ENCODE data around the gene CDH4.

The CDH4 gene

DNA sequence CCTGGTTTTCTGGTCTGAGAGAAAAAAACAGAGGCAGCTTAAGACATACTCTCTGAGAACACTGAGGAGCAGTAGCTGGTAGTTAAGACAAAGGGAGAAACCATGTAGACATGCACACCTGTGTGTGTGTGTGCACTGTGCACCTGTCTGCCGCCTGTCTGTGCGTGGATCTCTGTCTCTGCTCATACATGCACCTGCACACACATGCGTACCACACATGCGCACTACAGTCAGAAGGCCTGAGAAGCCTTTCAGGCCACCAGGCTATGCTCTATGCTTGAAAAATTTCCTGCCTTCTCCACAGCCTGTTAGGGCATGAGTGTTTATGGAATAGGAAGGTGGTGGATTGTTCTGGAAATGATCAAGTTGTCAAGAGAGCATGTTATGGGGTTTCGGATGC, 103.5 kb downstream of the CDH4 start:
- TF ChIP-seq, protein P1, sequence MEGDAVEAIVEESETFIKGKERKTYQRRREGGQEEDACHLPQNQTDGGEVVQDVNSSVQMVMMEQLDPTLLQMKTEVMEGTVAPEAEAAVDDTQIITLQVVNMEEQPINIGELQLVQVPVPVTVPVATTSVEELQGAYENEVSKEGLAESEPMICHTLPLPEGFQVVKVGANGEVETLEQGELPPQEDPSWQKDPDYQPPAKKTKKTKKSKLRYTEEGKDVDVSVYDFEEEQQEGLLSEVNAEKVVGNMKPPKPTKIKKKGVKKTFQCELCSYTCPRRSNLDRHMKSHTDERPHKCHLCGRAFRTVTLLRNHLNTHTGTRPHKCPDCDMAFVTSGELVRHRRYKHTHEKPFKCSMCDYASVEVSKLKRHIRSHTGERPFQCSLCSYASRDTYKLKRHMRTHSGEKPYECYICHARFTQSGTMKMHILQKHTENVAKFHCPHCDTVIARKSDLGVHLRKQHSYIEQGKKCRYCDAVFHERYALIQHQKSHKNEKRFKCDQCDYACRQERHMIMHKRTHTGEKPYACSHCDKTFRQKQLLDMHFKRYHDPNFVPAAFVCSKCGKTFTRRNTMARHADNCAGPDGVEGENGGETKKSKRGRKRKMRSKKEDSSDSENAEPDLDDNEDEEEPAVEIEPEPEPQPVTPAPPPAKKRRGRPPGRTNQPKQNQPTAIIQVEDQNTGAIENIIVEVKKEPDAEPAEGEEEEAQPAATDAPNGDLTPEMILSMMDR (IDR thresholded peaks at IDR 0.05; ENCODE audit: control insufficient read depth, extremely low read depth, insufficient read depth) = no peak
- no peak overlapping the region for H3K4me3 ChIP-seq (ENCODE audit: low read depth, low read length)

DNA sequence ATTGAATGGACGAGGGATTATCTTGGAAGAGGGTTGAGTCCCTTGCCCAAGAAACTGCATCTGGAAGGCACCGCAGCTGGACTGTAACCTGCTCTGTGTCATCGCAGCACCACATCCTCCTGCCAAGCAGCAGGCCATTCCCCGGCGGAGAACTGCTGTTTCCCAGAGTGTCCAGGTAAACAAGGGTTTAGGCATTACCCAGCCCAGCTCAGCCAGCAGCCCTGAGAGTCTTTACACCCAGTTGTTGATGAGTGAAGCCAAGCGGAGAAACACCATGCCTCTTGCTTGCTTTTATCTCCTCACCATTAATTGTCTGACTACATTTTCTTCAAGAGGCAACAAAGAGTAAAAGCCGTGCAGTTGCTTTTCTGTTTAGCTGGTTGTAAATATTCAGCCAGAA, 104.1 kb downstream of the CDH4 start:
- DNase-seq (ENCODE audit: low read depth) = no peak
- H3K4me3 ChIP-seq (ENCODE audit: low read depth, low read length) = no peak overlapping the region
- TF ChIP-seq, protein P1 (IDR thresholded peaks at IDR 0.05; ENCODE audit: control insufficient read depth, extremely low read depth, insufficient read depth) = no peak

More for the DNA sequence above, 103.5 kb downstream of the CDH4 start:
- DNase-seq (ENCODE audit: low read depth) = no peak

DNA sequence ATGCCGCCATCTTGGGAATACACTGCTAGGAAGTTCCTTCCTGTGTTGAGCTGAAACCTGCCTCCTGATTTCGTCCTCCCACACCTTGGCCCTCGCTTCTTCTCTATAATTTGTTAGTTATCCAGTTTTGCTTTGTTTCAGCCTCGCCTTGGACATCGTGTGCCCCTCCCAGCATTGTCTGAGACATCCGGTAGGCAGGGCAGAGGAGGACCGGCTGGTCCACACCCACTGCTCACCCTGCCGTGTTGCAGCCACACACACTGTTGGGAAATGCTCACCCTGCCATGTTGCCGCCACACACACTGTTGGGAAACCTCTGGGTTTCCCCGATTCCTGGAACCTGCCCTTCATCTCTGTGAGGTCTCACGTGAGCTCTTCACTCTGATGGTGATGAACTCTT, 105.1 kb downstream of the CDH4 start:
- DNase-seq (ENCODE audit: low read depth) = no peak
- TF ChIP-seq, protein P1 (IDR thresholded peaks at IDR 0.05; ENCODE audit: control insufficient read depth, extremely low read depth, insufficient read depth) = no peak
- no peak overlapping the region for H3K4me3 ChIP-seq (ENCODE audit: low read depth, low read length)

DNA sequence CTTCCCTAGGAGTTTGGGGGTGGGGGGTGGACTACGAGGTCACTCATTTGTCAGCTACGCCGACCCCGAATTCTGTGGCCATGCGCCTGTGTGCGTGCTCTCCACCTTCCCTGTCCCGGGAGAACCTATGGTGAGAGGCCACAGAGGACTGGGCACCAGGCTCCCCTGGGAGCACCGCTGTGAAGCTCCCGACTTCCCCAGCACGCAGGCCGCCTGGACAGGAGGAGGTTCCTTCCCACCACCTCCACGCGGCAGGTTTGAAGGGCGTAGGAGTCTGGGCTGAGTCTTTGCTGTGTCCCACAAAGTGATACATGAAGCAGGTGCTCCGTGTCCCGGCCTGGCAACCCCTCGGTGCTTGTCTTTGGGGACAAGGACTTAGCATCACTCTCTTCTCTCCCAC, 107.2 kb downstream of the CDH4 start:
- TF ChIP-seq, protein P1 (IDR thresholded peaks at IDR 0.05; ENCODE audit: control insufficient read depth, extremely low read depth, insufficient read depth) = no peak
- no peak overlapping the region for H3K4me3 ChIP-seq (ENCODE audit: low read depth, low read length)
- DNase-seq (ENCODE audit: low read depth) = no peak

DNA sequence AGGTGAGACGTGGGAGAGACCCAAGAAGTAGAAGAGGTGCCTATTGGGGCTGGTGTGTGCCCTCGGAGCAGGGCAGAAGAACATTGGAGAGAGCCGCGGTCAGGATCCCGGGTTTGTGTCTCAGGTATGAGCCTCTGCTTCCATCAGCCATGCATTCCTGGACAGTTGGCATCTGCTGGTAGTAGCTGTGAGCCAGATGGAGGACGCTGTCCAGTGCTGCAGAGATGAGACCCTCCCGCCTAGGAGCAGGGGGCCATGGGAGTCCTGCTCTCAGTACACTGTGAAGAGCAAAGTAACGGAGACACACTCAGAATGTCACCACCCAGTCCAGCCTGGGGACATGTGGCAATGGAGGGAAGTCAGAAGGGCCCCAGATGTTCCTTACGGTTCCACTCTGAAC, 108.2 kb downstream of the CDH4 start:
- TF ChIP-seq, protein P1 (IDR thresholded peaks at IDR 0.05; ENCODE audit: control insufficient read depth, extremely low read depth, insufficient read depth) = no peak
- H3K4me3 ChIP-seq (ENCODE audit: low read depth, low read length) = no peak overlapping the region
- DNase-seq (ENCODE audit: low read depth) = no peak

DNA sequence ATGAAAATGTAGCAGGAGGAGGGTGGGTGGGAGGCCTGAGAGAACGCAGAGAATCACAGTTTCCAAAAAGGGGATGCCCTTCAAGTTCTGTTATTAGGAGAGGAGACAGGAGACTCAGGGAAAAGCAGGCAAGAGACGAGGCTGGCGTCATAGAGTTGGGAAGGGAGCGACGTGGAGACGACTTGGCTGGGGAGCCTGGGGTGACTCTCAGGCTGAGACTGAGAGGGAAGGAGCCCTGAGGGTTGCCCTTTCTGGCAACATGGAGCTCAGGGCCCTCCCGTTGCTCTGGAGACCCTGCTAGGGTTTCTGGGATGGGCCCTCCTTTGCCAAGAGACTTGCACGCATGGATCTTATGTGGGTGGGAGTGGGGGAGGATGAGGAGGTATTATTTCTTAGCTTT, 108.9 kb downstream of the CDH4 start:
- DNase-seq (ENCODE audit: low read depth) = no peak
- TF ChIP-seq, protein P1 (IDR thresholded peaks at IDR 0.05; ENCODE audit: control insufficient read depth, extremely low read depth, insufficient read depth) = no peak

DNA sequence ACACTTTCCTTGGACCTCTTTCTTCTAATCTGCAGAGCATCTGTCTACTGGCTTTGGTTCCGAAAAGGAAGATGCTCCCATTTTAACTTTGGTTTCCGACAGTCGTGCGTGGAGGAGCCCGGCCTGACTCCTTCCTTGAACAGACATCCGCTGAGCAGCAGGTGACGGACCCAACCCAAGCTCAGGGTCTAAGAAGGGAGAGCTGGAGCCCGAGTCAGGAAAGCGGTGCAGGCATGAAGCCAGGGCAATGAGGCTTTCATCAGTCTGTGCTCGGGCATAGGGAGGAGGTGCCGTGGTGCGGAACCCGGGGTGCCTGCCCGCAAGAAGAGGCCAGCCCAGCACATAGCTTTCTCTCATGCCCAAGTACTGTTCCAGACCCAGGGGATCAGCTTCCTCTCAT, 109.4 kb downstream of the CDH4 start:
- no peak overlapping the region for H3K4me3 ChIP-seq (ENCODE audit: low read depth, low read length)
- TF ChIP-seq, protein P1 (IDR thresholded peaks at IDR 0.05; ENCODE audit: control insufficient read depth, extremely low read depth, insufficient read depth) = no peak
- no peak for DNase-seq (ENCODE audit: low read depth)

More for the DNA sequence above, 108.9 kb downstream of the CDH4 start:
- no peak overlapping the region for H3K4me3 ChIP-seq (ENCODE audit: low read depth, low read length)

Data from LNCaP clone FGC (cell line).